HepG2 (cell line): ENCODE results near the gene PDZD2. TPM values are rescaled to one million over a fixed set of nuclear protein-coding genes. Genes with fewer than 3 reads are reported as not detected.

Experiments
- ATAC-seq: fragments of 200-7000 bp; cut with Tn5 transposase; 3 replicates; pipeline ENCODE4 v1.9.1; 2020; ENCODE audit warnings: mild to moderate bottlenecking, moderate library complexity
- BruUV-seq: library from RNA; stranded (reverse); fragments of 400-500 nt; replicated peaks from 2 replicates; lab custom pipeline; 2021; lab: Mats Ljungman, UMichigan
- CTCF ChIA-PET: fragments of 300-600 bp; formaldehyde crosslinking; extraction: SDS; loops from one replicate; lab custom pipeline; 2021; ENCODE audit warnings: low total read pairs, inconsistent platforms, low intra/inter-chr PET ratio; lab: Yijun Ruan, JAX
- POLR2A ChIA-PET: fragments of 350-600 bp; sonication (Branson Sonifier 250); formaldehyde crosslinking; loops from one replicate; lab custom pipeline; 2020; ENCODE audit warnings: antibody characterized with exemption, inconsistent platforms; lab: Yijun Ruan, JAX
- DNase-seq: peaks from one replicate; pipeline ENCODE4 v3.0.0-alpha.2; 2015; ENCODE audit warnings: low spot score
- FAIRE-seq: peaks from 3 replicates; lab custom pipeline; 2011; peaks lifted over from hg19 to GRCh38; lab: Jason Lieb, UNC
- H2AFZ ChIP-seq: one replicate; pipeline ENCODE4 v1.6.1; 2011; ENCODE audit warnings: low read length, inconsistent platforms
- H3K27ac ChIP-seq: fragments of 300-600 bp; 3 replicates; pipeline ENCODE4 v1.8.0; 2011; ENCODE audit warnings: mixed run types, mild to moderate bottlenecking, mixed read lengths, low read length, inconsistent platforms; ENCODE audit not compliant: insufficient read depth; ENCODE audit errors: extremely low read length
- H3K27me3 ChIP-seq, 2 experiments: fragments of 200-600 bp in 1 of 2; 2 replicates in 1 of 2; 3 replicates in 1 of 2; pipeline versions ENCODE4 v1.6.0 to v1.8.0; 2011; ENCODE audit warnings: low read length in 2 of 2, mild to moderate bottlenecking in 2 of 2, moderate library complexity in 2 of 2, inconsistent platforms in 1 of 2; ENCODE audit not compliant: insufficient read depth in 2 of 2, control insufficient read depth in 1 of 2
- H3K36me3 ChIP-seq, 2 experiments: fragments of 200-600 bp in 1 of 2; replicated peaks in 1 of 2; 2 replicates in 1 of 2; 3 replicates in 1 of 2; pipeline versions ENCODE4 v1.5.1 to v1.8.0; 2011; ENCODE audit warnings: low read length in 2 of 2, inconsistent platforms in 1 of 2; ENCODE audit not compliant: insufficient read depth in 2 of 2, control insufficient read depth in 1 of 2
- H3K4me1 ChIP-seq: 2 replicates; pipeline ENCODE4 v1.5.1; 2012; ENCODE audit warnings: low read length, inconsistent platforms; ENCODE audit not compliant: insufficient read depth
- H3K4me2 ChIP-seq: 2 replicates; pipeline ENCODE4 v1.6.0; 2011; ENCODE audit warnings: low read depth, low read length, inconsistent platforms
- H3K4me3 ChIP-seq, 3 experiments: fragments of 200-600 bp in 1 of 3; sonication (generic), shearing (Covaris generic) in 1 of 3; replicated peaks in 1 of 3; 2 replicates each; pipeline ENCODE4 v1.5.1; 2011 to 2016; ENCODE audit warnings: low read length in 3 of 3, inconsistent platforms in 2 of 3, low read depth in 2 of 3, mild to moderate bottlenecking in 2 of 3, control low read depth in 1 of 3, mixed read lengths in 1 of 3; ENCODE audit not compliant: insufficient read depth in 1 of 3
- H3K79me2 ChIP-seq: one replicate; pipeline ENCODE4 v1.6.1; 2011; ENCODE audit warnings: low read length, inconsistent platforms; ENCODE audit not compliant: insufficient read depth
- H3K9ac ChIP-seq: 2 replicates; pipeline ENCODE4 v1.6.0; 2011; ENCODE audit warnings: mild to moderate bottlenecking, low read depth, low read length, inconsistent platforms; ENCODE audit not compliant: insufficient read depth
- H3K9me3 ChIP-seq: 2 replicates; pipeline ENCODE4 v1.5.1; 2012; ENCODE audit warnings: mild to moderate bottlenecking, low read length
- H4K20me1 ChIP-seq: 2 replicates; pipeline ENCODE4 v1.6.0; 2011; ENCODE audit warnings: inconsistent platforms, mild to moderate bottlenecking, low read length, moderate library complexity; ENCODE audit not compliant: insufficient read depth
- ARNTL ChIP-seq: sonication (generic); formaldehyde crosslinking; IDR thresholded peaks from 2 replicates; pipeline ENCODE4 v1.4.0; 2020; ENCODE audit warnings: mild to moderate bottlenecking, missing genetic modification reagents
- CTCF ChIP-seq: sonication (generic); formaldehyde crosslinking; IDR thresholded peaks from 2 replicates; pipeline ENCODE4 v1.5.0; 2020; ENCODE audit warnings: mild to moderate bottlenecking, missing genetic modification reagents, moderate library complexity
- FLYWCH1 ChIP-seq: sonication (generic); formaldehyde crosslinking; IDR thresholded peaks from 2 replicates; pipeline ENCODE4 v1.8.1; 2023; ENCODE audit warnings: mild to moderate bottlenecking, missing genetic modification reagents
- RNF2 ChIP-seq: fragments of 450-650 bp; conservative IDR thresholded peaks from 2 replicates; pipeline ENCODE4 v1.6.1; 2016; ENCODE audit warnings: low read depth
- STAG1 ChIP-seq: sonication (generic); formaldehyde crosslinking; IDR thresholded peaks from 2 replicates; pipeline ENCODE4 v1.4.0; 2020; ENCODE audit warnings: missing genetic modification reagents
- THYN1 ChIP-seq: sonication (generic); formaldehyde crosslinking; IDR thresholded peaks from 2 replicates; pipeline ENCODE4 v1.8.1; 2023; ENCODE audit warnings: low read depth, mild to moderate bottlenecking, moderate library complexity, missing genetic modification reagents, borderline replicate concordance
- XBP1 ChIP-seq: sonication (generic); formaldehyde crosslinking; IDR thresholded peaks from 2 replicates; pipeline ENCODE4 v1.5.0; 2020; ENCODE audit warnings: missing genetic modification reagents
- ZBTB10 ChIP-seq: sonication (generic); formaldehyde crosslinking; IDR thresholded peaks from 2 replicates; pipeline ENCODE4 v1.4.0; 2020; ENCODE audit warnings: missing genetic modification reagents, borderline replicate concordance
- ZBTB25 ChIP-seq: IDR thresholded peaks from 2 replicates; pipeline ENCODE4 v1.6.1; 2018; ENCODE audit warnings: missing genetic modification reagents
- ZNF121 ChIP-seq: sonication (generic); formaldehyde crosslinking; IDR thresholded peaks from 2 replicates; pipeline ENCODE4 v1.5.0; 2020; ENCODE audit warnings: mild to moderate bottlenecking, missing genetic modification reagents
- ZNF230 ChIP-seq: sonication (generic); formaldehyde crosslinking; IDR thresholded peaks from 2 replicates; pipeline ENCODE4 v1.4.0; 2020; ENCODE audit warnings: mild to moderate bottlenecking, missing genetic modification reagents
- ZNF333 ChIP-seq: sonication (generic); formaldehyde crosslinking; IDR thresholded peaks from 2 replicates; pipeline ENCODE4 v1.4.0; 2020; ENCODE audit warnings: mild to moderate bottlenecking, missing genetic modification reagents, borderline replicate concordance
- ZNF674 ChIP-seq: sonication (generic); formaldehyde crosslinking; IDR thresholded peaks from 2 replicates; pipeline ENCODE4 v1.5.0; 2020; ENCODE audit warnings: low read depth, mild to moderate bottlenecking, missing genetic modification reagents
- WGBS: methylation state at CpG from one replicate; pipeline ENCODE4 v1.1.6; 2017; ENCODE audit warnings: low lambda C conversion rate; 5-methylcytosine and 5-hydroxymethylcytosine counted together
- in situ Hi-C: cut with HindIII; loops from 2 replicates; pipeline ENCODE4 v1.10.0; 2017; ENCODE audit warnings: low pct_unique_long_range_greater_than_20kb; ENCODE audit not compliant: extremely low pct_ligation_motif_present
- intact Hi-C: fragments of 100-400 bp; cut with micrococcal nuclease; formaldehyde crosslinking; loops from one replicate; pipeline ENCODE4 v1.10.0; 2022; ENCODE audit not compliant: unreplicated experiment
- polyA plus RNA-seq, 8 experiments: library from polyadenylated mRNA; depleted of rRNA in 3 of 8; stranded (reverse) in 7 of 8; unstranded in 1 of 8; fragments of >200 nt; fragmentation: Illumina TruSeq in 4 of 8; extraction: Trizol in 4 of 8; gene quantifications; 2 replicates each; pipeline versions ENCODE4 v1.2.1 to v1.2.3, GENCODE V29; 2011 to 2016; ENCODE audit warnings: low read depth in 4 of 8, missing spikeins in 1 of 8, mixed read lengths in 1 of 8; ENCODE audit not compliant: insufficient read depth in 1 of 8
- total RNA-seq, 5 experiments: library from RNA; depleted of rRNA; stranded (reverse); fragments of >200 nt; fragmentation: Illumina TruSeq; extraction: Trizol; gene quantifications; 2 replicates each; pipeline ENCODE4 v1.2.3, GENCODE V29; 2016; ENCODE audit warnings: low read depth in 1 of 5

The PDZD2 gene
- total and polyA plus RNA-seq, 2 of the 13 experiments (the other 11 are each of a cell fraction or from before 2014, with no cell fraction given), result 0.04 TPM; not detected in 1

- in situ Hi-C loops (no loop called here), intact Hi-C loops (no loop called here)
- no peak for DNase-seq
- H3K36me3 ChIP-seq, result no peaks in the 10 kb centered on the region
- peaks cover 2 to 27% of the 10 kb centered on the region in 2 experiments; a peak in 4 of 5 replicates for H3K27me3 ChIP-seq
- CTCF ChIA-PET, result no interaction called here
- no peak; the same call in 2 of the 3 replicates for ATAC-seq
- TF ChIP-seq THYN1 (CRISPR knock-in tag) (no peak), CTCF (CRISPR knock-in tag) (0 out of 2 replicates have a peak, but pooled peaks have one; percentile 8), STAG1 (CRISPR knock-in tag) (0 out of 2 replicates have a peak, but pooled peaks have one; percentile 5)
- H3K4me3 ChIP-seq, result no peak overlapping the region
- H3K4me1 ChIP-seq, result no peaks in the 10 kb centered on the region
- H3K79me2 ChIP-seq, result no peaks in the 10 kb centered on the region
- FAIRE-seq, result no peak
- H3K9me3 ChIP-seq, result no peaks in the 10 kb centered on the region
- H3K4me2 ChIP-seq, result no peak overlapping the region
- no peaks in the 10 kb centered on the region for H4K20me1 ChIP-seq
- H2AFZ ChIP-seq, result no peak overlapping the region
- WGBS, result 41% methylated on average over 9 of the region's 9 CpGs
- no TSS peak for BruUV-seq
- no peak overlapping the region for H3K27ac ChIP-seq
- POLR2A ChIA-PET, result no interaction called here
- no peak overlapping the region for H3K9ac ChIP-seq
These were observed 129.9 kb downstream of the PDZD2 start for GRCh38 chr5:31768784-31769183.

- Histone ChIP-seq H2AFZ (no peak overlapping the region), H3K4me3 (no peak overlapping the region), H3K9ac (no peak overlapping the region), H3K27me3 (peaks cover 2 to 27% of the 10 kb centered on the region in 2 experiments; a peak in 4 of 5 replicates), H3K27ac (no peak overlapping the region), H3K79me2 (no peaks in the 10 kb centered on the region), H4K20me1 (no peaks in the 10 kb centered on the region), H3K9me3 (no peaks in the 10 kb centered on the region), H3K4me1 (no peaks in the 10 kb centered on the region), H3K36me3 (no peaks in the 10 kb centered on the region), H3K4me2 (no peak overlapping the region)
- FAIRE-seq (no peak), ATAC-seq (no peak), DNase-seq (no peak)
- 0% methylated on average over 3 of the region's 3 CpGs for WGBS
- ChIA-PET POLR2A (no interaction called here), CTCF (no interaction called here)
- BruUV-seq, result no TSS peak
- in situ Hi-C loops, result no loop called here
- TF ChIP-seq ZNF674 (CRISPR knock-in tag) (no peak), ZBTB25 (CRISPR knock-in tag) (no peak), RNF2 (no peak), FLYWCH1 (CRISPR knock-in tag) (no peak), ZNF121 (no peak), ARNTL (CRISPR knock-in tag) (no peak), ZBTB10 (CRISPR knock-in tag) (no peak), ZNF333 (CRISPR knock-in tag) (no peak), ZNF230 (CRISPR knock-in tag) (no peak), XBP1 (CRISPR knock-in tag) (no peak)
- intact Hi-C loops, result no loop called here
These were observed 130.6 kb downstream of the PDZD2 start for GRCh38 chr5:31769530-31769929.
